Measurements from ENCODE around the gene ATP8B3.

DNA sequence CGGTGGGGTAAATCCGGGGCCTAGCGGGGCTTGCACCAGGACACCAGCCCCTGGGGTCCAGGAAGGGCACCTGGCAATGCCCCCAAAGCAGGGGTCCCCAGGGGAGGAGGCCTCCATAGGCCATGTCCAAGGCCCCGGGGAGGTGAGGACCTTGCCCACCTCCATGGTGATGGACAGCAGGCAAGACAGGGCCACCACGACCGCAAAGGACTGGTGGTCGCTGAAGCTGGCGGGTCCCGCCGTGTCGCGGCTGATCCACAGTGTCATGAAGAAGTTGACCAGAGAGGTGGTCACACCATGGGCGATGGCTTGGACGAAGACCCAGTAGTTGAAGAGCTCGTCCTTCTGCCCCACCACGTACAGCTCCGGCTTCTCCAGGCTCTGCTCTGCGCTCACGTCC is 26.8 kb downstream of the ATP8B3 start:
- TF ChIP-seq, protein P1, sequence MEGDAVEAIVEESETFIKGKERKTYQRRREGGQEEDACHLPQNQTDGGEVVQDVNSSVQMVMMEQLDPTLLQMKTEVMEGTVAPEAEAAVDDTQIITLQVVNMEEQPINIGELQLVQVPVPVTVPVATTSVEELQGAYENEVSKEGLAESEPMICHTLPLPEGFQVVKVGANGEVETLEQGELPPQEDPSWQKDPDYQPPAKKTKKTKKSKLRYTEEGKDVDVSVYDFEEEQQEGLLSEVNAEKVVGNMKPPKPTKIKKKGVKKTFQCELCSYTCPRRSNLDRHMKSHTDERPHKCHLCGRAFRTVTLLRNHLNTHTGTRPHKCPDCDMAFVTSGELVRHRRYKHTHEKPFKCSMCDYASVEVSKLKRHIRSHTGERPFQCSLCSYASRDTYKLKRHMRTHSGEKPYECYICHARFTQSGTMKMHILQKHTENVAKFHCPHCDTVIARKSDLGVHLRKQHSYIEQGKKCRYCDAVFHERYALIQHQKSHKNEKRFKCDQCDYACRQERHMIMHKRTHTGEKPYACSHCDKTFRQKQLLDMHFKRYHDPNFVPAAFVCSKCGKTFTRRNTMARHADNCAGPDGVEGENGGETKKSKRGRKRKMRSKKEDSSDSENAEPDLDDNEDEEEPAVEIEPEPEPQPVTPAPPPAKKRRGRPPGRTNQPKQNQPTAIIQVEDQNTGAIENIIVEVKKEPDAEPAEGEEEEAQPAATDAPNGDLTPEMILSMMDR (conservative IDR thresholded peaks at IDR 0.05; ENCODE audit: low read depth in 2 of 2) = no peak
- TF ChIP-seq EZH2phosphoT487 (IDR thresholded peaks at IDR 0.05; ENCODE audit: unreplicated experiment) (no peak), STAT1 (IDR thresholded peaks at IDR 0.05; ENCODE audit: unreplicated experiment) (no peak), ZNF331 (CRISPR knock-in tag; IDR thresholded peaks at IDR 0.05; ENCODE audit: low read depth) (no peak), CREB1 (CRISPR knock-in tag; IDR thresholded peaks at IDR 0.05; ENCODE audit: low read depth) (no peak), POLR2AphosphoS5 (IDR thresholded peaks at IDR 0.05; ENCODE audit: low read depth) (no peak), JUNB (IDR thresholded peaks at IDR 0.05; ENCODE audit: unreplicated experiment) (no peak), EZH2 (IDR thresholded peaks at IDR 0.05; ENCODE audit: low read depth, unreplicated experiment) (no peak), ZNF114 (CRISPR knock-in tag; IDR thresholded peaks at IDR 0.05) (no peak), NANOG (IDR thresholded peaks at IDR 0.05; ENCODE audit: borderline replicate concordance) (no peak)
- TF ChIP-seq, protein P2, sequence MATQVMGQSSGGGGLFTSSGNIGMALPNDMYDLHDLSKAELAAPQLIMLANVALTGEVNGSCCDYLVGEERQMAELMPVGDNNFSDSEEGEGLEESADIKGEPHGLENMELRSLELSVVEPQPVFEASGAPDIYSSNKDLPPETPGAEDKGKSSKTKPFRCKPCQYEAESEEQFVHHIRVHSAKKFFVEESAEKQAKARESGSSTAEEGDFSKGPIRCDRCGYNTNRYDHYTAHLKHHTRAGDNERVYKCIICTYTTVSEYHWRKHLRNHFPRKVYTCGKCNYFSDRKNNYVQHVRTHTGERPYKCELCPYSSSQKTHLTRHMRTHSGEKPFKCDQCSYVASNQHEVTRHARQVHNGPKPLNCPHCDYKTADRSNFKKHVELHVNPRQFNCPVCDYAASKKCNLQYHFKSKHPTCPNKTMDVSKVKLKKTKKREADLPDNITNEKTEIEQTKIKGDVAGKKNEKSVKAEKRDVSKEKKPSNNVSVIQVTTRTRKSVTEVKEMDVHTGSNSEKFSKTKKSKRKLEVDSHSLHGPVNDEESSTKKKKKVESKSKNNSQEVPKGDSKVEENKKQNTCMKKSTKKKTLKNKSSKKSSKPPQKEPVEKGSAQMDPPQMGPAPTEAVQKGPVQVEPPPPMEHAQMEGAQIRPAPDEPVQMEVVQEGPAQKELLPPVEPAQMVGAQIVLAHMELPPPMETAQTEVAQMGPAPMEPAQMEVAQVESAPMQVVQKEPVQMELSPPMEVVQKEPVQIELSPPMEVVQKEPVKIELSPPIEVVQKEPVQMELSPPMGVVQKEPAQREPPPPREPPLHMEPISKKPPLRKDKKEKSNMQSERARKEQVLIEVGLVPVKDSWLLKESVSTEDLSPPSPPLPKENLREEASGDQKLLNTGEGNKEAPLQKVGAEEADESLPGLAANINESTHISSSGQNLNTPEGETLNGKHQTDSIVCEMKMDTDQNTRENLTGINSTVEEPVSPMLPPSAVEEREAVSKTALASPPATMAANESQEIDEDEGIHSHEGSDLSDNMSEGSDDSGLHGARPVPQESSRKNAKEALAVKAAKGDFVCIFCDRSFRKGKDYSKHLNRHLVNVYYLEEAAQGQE (IDR thresholded peaks at IDR 0.05; ENCODE audit: unreplicated experiment) = no peak
- TF ChIP-seq, protein P3, sequence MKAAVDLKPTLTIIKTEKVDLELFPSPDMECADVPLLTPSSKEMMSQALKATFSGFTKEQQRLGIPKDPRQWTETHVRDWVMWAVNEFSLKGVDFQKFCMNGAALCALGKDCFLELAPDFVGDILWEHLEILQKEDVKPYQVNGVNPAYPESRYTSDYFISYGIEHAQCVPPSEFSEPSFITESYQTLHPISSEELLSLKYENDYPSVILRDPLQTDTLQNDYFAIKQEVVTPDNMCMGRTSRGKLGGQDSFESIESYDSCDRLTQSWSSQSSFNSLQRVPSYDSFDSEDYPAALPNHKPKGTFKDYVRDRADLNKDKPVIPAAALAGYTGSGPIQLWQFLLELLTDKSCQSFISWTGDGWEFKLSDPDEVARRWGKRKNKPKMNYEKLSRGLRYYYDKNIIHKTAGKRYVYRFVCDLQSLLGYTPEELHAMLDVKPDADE (IDR thresholded peaks at IDR 0.05) = no peak
- TF ChIP-seq, protein P4, sequence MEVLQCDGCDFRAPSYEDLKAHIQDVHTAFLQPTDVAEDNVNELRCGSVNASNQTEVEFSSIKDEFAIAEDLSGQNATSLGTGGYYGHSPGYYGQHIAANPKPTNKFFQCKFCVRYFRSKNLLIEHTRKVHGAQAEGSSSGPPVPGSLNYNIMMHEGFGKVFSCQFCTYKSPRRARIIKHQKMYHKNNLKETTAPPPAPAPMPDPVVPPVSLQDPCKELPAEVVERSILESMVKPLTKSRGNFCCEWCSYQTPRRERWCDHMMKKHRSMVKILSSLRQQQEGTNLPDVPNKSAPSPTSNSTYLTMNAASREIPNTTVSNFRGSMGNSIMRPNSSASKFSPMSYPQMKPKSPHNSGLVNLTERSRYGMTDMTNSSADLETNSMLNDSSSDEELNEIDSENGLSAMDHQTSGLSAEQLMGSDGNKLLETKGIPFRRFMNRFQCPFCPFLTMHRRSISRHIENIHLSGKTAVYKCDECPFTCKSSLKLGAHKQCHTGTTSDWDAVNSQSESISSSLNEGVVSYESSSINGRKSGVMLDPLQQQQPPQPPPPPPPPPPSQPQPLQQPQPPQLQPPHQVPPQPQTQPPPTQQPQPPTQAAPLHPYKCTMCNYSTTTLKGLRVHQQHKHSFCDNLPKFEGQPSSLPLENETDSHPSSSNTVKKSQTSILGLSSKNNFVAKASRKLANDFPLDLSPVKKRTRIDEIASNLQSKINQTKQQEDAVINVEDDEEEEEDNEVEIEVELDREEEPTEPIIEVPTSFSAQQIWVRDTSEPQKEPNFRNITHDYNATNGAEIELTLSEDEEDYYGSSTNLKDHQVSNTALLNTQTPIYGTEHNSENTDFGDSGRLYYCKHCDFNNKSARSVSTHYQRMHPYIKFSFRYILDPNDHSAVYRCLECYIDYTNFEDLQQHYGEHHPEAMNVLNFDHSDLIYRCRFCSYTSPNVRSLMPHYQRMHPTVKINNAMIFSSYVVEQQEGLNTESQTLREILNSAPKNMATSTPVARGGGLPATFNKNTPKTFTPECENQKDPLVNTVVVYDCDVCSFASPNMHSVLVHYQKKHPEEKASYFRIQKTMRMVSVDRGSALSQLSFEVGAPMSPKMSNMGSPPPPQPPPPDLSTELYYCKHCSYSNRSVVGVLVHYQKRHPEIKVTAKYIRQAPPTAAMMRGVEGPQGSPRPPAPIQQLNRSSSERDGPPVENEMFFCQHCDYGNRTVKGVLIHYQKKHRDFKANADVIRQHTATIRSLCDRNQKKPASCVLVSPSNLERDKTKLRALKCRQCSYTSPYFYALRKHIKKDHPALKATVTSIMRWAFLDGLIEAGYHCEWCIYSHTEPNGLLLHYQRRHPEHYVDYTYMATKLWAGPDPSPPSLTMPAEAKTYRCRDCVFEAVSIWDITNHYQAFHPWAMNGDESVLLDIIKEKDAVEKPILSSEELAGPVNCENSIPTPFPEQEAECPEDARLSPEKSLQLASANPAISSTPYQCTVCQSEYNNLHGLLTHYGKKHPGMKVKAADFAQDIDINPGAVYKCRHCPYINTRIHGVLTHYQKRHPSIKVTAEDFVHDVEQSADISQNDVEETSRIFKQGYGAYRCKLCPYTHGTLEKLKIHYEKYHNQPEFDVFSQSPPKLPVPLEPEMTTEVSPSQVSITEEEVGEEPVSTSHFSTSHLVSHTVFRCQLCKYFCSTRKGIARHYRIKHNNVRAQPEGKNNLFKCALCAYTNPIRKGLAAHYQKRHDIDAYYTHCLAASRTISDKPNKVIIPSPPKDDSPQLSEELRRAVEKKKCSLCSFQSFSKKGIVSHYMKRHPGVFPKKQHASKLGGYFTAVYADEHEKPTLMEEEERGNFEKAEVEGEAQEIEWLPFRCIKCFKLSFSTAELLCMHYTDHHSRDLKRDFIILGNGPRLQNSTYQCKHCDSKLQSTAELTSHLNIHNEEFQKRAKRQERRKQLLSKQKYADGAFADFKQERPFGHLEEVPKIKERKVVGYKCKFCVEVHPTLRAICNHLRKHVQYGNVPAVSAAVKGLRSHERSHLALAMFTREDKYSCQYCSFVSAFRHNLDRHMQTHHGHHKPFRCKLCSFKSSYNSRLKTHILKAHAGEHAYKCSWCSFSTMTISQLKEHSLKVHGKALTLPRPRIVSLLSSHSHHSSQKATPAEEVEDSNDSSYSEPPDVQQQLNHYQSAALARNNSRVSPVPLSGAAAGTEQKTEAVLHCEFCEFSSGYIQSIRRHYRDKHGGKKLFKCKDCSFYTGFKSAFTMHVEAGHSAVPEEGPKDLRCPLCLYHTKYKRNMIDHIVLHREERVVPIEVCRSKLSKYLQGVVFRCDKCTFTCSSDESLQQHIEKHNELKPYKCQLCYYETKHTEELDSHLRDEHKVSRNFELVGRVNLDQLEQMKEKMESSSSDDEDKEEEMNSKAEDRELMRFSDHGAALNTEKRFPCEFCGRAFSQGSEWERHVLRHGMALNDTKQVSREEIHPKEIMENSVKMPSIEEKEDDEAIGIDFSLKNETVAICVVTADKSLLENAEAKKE (CRISPR knock-in tag; IDR thresholded peaks at IDR 0.05) = no peak

All from GM23338 (cell line).